Activated naive CD8-positive, alpha-beta T cell treated with anti-CD3 and anti-CD28 coated beads, Interleukin-2, amount 50 U/mL, for 24 hours (primary cell): ENCODE data around the gene TRDN.
"Not testable (repeated sequence)": the region's sequence is repeated elsewhere in the genome, so short reads cannot be mapped to it uniquely, and the experiment has no call there.

ENCODE experiments used
- ATAC-seq: fragments of 150-1000 bp; cut with Tn5 transposase; one replicate; pipeline ENCODE4 v1.10.0; 2021
- DNase-seq: peaks from one replicate; pipeline ENCODE4 v3.0.0; 2021
- H3K27ac Mint-ChIP-seq: one replicate; pipeline ENCODE4 v1.8.0; 2021; ENCODE audit warnings: mild to moderate bottlenecking, mixed read lengths
- H3K27me3 Mint-ChIP-seq: one replicate; pipeline ENCODE4 v1.8.0; 2021; ENCODE audit warnings: mixed read lengths
- H3K36me3 Mint-ChIP-seq: one replicate; pipeline ENCODE4 v1.8.0; 2021; ENCODE audit warnings: low read depth, mixed read lengths
- H3K4me1 Mint-ChIP-seq: one replicate; pipeline ENCODE4 v1.8.0; 2021; ENCODE audit warnings: mixed read lengths
- H3K4me3 Mint-ChIP-seq: one replicate; pipeline ENCODE4 v1.8.0; 2021; ENCODE audit warnings: mild to moderate bottlenecking, moderate library complexity, mixed read lengths
- H3K9me3 Mint-ChIP-seq: one replicate; pipeline ENCODE4 v1.8.0; 2021; ENCODE audit warnings: mixed read lengths

The TRDN gene

GRCh38 chr6:123526128-123526527, 110.6 kb downstream of the TRDN start:
- no peak for DNase-seq
- no peaks in the 10 kb centered on the region for H3K36me3 Mint-ChIP-seq

DNA sequence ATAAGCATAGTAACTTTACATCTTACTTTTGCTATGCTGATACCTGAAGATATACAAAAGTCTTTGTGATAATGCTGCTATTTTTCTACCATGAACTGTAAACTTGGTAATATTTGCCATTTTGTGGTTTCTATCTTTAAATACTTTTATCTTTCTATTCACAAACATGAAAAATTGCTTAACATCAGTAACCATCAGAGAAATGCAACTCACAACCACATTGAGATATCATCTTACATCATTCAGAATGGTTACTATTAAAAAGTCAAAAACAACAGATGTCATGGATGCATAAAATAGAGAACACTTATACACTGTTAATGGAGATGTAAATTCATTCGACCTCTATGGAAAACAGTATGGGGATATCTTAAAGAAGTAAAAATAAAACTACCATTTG, 112.0 kb downstream of the TRDN start:
- H3K27me3 Mint-ChIP-seq = no peaks in the 10 kb centered on the region
- no peaks in the 10 kb centered on the region for H3K36me3 Mint-ChIP-seq
- H3K4me3 Mint-ChIP-seq = no peak overlapping the region
- H3K27ac Mint-ChIP-seq = no peak overlapping the region
- DNase-seq (no peak), ATAC-seq (no peak)
- no peaks in the 10 kb centered on the region for H3K4me1 Mint-ChIP-seq
- peaks cover 7% of the 10 kb centered on the region for H3K9me3 Mint-ChIP-seq

More at GRCh38 chr6:123526128-123526527, 110.6 kb downstream of the TRDN start:
- no peak for ATAC-seq
- Mint-ChIP-seq H3K4me1 (no peaks in the 10 kb centered on the region), H3K27ac (no peak overlapping the region), H3K4me3 (no peak overlapping the region), H3K9me3 (peaks cover 7% of the 10 kb centered on the region), H3K27me3 (no peaks in the 10 kb centered on the region)

DNA sequence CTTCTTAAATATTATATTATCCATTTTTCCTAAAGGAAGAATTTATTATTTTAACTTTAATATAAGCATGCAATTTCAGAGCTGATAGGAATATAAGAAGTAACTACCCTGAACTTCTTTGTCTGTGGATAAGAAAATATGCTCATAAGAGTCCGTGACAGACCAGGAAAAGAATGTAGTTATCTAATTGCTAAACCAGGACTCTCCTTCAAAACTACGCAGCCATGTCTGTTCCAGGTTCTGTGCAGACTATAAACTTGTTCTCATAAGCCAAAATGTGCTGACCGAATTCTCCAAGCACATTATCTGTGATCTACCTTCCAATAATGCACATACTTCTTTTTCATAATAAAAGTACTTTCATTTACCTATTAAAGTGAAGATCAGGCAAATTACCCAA, 116.5 kb downstream of the TRDN start:
- Mint-ChIP-seq H3K27me3 (no peaks in the 10 kb centered on the region), H3K9me3 (peaks cover 3% of the 10 kb centered on the region), H3K27ac (no peak overlapping the region), H3K4me3 (no peak overlapping the region), H3K36me3 (no peaks in the 10 kb centered on the region), H3K4me1 (no peaks in the 10 kb centered on the region)
- ATAC-seq (no peak), DNase-seq (no peak)

- no peaks in the 10 kb centered on the region for H3K4me1 Mint-ChIP-seq
- no peaks in the 10 kb centered on the region for H3K36me3 Mint-ChIP-seq
- no peaks in the 10 kb centered on the region for H3K27me3 Mint-ChIP-seq
- H3K4me3 Mint-ChIP-seq = no peak overlapping the region
- no peak for ATAC-seq
- no peak for DNase-seq
- H3K9me3 Mint-ChIP-seq = peaks cover 3% of the 10 kb centered on the region
- no peak overlapping the region for H3K27ac Mint-ChIP-seq
These were observed 117.6 kb downstream of the TRDN start for GRCh38 chr6:123519189-123519505.

DNA sequence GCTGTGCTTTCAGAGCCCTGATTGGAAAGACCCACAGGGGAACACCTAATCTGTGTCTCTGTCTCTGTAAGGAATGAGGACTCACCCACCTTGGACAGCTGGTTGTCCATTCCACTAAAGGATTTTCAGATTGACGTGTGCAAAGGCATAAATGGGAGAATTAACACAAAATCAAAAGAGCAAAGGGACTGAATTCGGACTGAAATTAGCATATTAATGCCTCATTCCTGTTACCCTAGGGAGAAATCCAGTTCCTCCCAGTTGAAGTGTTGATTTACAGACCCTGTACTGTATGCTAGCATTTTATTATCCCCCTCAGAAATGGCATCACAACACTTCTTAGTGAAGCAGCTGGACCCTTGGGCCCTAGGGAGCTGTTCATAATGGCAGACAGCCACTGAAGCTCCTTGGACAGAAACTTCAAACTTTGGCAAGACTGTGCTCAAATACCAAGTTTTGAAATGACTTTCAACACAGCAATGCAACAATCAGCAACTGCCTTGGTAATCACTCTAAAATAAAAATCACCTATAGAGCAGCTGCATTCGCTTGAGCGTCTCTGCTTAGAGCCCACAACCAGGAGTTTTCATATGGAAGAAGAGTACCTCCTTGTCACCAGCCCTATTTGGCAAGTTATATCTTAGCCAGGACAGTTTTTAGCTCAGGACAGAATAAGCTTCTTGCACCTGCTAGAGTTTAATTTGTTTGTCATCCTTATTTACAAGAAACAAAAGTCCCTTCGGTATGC, 118.1 kb downstream of the TRDN start:
- no peak for DNase-seq
- no peak for ATAC-seq
- H3K27me3 Mint-ChIP-seq = no peaks in the 10 kb centered on the region
- no peak overlapping the region for H3K4me3 Mint-ChIP-seq
- H3K27ac Mint-ChIP-seq = no peak overlapping the region
- peaks cover 3% of the 10 kb centered on the region for H3K9me3 Mint-ChIP-seq
- no peaks in the 10 kb centered on the region for H3K4me1 Mint-ChIP-seq
- H3K36me3 Mint-ChIP-seq = no peaks in the 10 kb centered on the region

DNA sequence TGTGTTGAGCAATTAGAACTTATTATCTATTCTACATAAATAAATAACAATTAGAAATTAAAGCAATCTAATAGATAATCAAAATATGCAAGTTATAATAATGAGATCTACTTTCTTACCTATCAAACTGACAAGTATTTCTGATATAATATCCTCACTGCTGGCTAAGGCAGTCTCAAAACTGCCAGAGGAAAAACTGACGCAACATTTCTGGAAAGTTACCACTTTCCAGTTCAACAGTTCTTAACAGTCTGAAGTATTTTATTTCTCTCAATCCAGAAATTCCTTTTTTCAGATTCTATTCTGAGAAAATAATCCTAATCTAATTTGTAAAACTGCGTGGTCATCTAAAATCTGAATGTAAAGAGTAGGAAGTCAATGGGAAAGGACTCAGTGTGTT, 121.0 kb downstream of the TRDN start:
- Mint-ChIP-seq H3K4me3 (no peak overlapping the region), H3K9me3 (peaks cover 3% of the 10 kb centered on the region), H3K27ac (no peak overlapping the region), H3K36me3 (no peaks in the 10 kb centered on the region), H3K27me3 (no peaks in the 10 kb centered on the region), H3K4me1 (no peaks in the 10 kb centered on the region)
- ATAC-seq (no peak), DNase-seq (no peak)

- ATAC-seq (no peak), DNase-seq (no peak)
- H3K36me3 Mint-ChIP-seq = no peaks in the 10 kb centered on the region
- no peak overlapping the region for H3K27ac Mint-ChIP-seq
- H3K4me1 Mint-ChIP-seq = no peaks in the 10 kb centered on the region
- no peak overlapping the region for H3K4me3 Mint-ChIP-seq
- H3K27me3 Mint-ChIP-seq = no peaks in the 10 kb centered on the region
- no peaks in the 10 kb centered on the region for H3K9me3 Mint-ChIP-seq
These were observed 127.6 kb downstream of the TRDN start for GRCh38 chr6:123509112-123509511.

DNA sequence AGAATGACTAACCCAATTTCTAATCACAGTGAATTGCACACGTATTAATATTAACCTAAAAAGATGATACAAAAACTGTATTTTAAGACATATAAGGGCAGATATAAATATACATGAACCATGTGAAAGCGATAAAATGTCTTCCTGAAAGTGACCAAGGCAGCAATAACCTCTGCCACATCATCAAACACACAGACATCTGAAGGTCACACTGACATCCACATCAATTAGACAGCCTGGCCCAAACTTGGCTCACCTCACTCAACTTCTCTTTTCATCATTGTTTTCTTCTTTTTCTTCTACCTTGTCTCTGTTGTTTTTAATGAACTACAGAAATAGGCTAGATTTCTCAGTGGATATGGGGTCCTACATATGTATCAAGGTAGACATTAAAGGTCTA, 128.5 kb downstream of the TRDN start:
- no peak overlapping the region for H3K4me3 Mint-ChIP-seq
- H3K4me1 Mint-ChIP-seq = no peaks in the 10 kb centered on the region
- no peak for DNase-seq
- ATAC-seq = no peak
- no peaks in the 10 kb centered on the region for H3K27me3 Mint-ChIP-seq
- no peaks in the 10 kb centered on the region for H3K9me3 Mint-ChIP-seq
- H3K27ac Mint-ChIP-seq = no peak overlapping the region
- H3K36me3 Mint-ChIP-seq = no peaks in the 10 kb centered on the region

DNA sequence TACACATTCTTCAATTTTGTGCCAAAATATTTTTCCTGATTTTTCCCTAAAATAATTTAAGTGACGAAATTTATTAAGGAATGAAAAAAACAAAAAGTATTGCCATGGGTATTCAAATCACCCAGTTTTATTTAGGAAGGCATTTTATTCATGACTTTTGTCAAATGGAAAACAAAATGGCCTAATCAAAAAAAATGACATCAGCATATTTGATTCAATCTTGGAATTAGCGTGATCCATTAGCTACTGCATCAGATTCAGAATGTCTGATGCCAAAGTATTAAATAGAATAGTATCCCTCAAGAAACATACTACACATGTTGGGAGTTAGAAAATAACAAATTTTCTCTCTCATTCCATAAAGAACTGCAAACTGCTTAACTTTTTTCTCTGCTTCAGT, 129.2 kb downstream of the TRDN start:
- no peak overlapping the region for H3K27ac Mint-ChIP-seq
- ATAC-seq (no peak), DNase-seq (no peak)
- no peaks in the 10 kb centered on the region for H3K36me3 Mint-ChIP-seq
- no peaks in the 10 kb centered on the region for H3K9me3 Mint-ChIP-seq
- no peak overlapping the region for H3K4me3 Mint-ChIP-seq
- H3K4me1 Mint-ChIP-seq = no peaks in the 10 kb centered on the region
- no peaks in the 10 kb centered on the region for H3K27me3 Mint-ChIP-seq

DNA sequence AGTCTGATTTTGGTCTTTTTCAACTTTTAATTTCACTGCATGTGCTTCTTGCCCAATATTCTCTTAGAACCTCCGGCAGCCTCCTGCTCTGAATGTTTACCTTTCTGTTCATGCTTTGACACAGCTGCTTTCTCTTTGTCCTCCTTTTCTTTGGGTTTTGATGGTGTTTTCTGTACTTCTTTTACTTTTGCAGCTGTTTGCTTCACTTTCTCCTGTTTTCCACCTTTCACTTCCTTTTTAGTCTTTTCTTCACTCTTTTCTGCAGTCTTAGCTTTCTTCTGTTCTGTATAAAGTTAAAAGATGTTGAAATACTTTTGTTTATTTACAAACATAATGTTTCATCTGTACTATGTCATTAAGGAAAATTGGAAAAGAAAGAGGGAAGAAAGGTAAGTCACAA, 133.1 kb downstream of the TRDN start:
- no peak overlapping the region for H3K27ac Mint-ChIP-seq
- ATAC-seq = no peak

GRCh38 chr6:123497025-123497424, 139.7 kb downstream of the TRDN start:
- Mint-ChIP-seq H3K27ac (no peak overlapping the region), H3K4me1 (no peaks in the 10 kb centered on the region), H3K36me3 (no peaks in the 10 kb centered on the region), H3K27me3 (no peaks in the 10 kb centered on the region), H3K4me3 (no peak overlapping the region), H3K9me3 (no peaks in the 10 kb centered on the region)
- DNase-seq (no peak), ATAC-seq (no peak)

More for the DNA sequence above, 133.1 kb downstream of the TRDN start:
- no peaks in the 10 kb centered on the region for H3K4me1 Mint-ChIP-seq
- no peak overlapping the region for H3K4me3 Mint-ChIP-seq
- no peaks in the 10 kb centered on the region for H3K27me3 Mint-ChIP-seq
- no peak for DNase-seq
- H3K36me3 Mint-ChIP-seq = no peaks in the 10 kb centered on the region
- no peaks in the 10 kb centered on the region for H3K9me3 Mint-ChIP-seq

DNA sequence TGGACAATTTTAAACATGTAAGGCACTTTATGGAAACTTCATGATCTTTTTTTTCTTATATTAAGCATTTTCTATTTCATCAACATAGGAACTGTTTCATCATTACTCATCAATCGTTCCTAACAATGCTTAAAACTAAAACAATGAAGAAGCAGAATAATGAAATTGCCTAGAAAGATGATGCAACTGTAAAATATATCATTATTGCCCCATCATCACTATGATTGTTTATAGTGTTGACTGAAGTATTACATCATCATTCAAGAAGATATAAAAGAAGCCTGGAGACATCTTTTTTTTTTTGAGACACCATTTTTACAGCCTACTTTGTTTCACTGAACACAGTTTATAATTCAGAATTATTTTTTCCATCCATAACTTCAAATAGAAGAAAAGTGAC, 147.2 kb downstream of the TRDN start:
- H3K4me1 Mint-ChIP-seq = no peaks in the 10 kb centered on the region
- H3K27me3 Mint-ChIP-seq = no peaks in the 10 kb centered on the region
- ATAC-seq (no peak), DNase-seq (no peak)
- H3K9me3 Mint-ChIP-seq = no peaks in the 10 kb centered on the region
- no peak overlapping the region for H3K27ac Mint-ChIP-seq
- no peaks in the 10 kb centered on the region for H3K36me3 Mint-ChIP-seq
- H3K4me3 Mint-ChIP-seq = no peak overlapping the region

GRCh38 chr6:123480986-123481385, 155.8 kb downstream of the TRDN start:
- Mint-ChIP-seq H3K9me3 (no peaks in the 10 kb centered on the region), H3K27me3 (no peaks in the 10 kb centered on the region), H3K4me3 (no peak overlapping the region), H3K27ac (no peak overlapping the region), H3K4me1 (no peaks in the 10 kb centered on the region), H3K36me3 (no peaks in the 10 kb centered on the region)
- ATAC-seq (no peak), DNase-seq (no peak)

DNA sequence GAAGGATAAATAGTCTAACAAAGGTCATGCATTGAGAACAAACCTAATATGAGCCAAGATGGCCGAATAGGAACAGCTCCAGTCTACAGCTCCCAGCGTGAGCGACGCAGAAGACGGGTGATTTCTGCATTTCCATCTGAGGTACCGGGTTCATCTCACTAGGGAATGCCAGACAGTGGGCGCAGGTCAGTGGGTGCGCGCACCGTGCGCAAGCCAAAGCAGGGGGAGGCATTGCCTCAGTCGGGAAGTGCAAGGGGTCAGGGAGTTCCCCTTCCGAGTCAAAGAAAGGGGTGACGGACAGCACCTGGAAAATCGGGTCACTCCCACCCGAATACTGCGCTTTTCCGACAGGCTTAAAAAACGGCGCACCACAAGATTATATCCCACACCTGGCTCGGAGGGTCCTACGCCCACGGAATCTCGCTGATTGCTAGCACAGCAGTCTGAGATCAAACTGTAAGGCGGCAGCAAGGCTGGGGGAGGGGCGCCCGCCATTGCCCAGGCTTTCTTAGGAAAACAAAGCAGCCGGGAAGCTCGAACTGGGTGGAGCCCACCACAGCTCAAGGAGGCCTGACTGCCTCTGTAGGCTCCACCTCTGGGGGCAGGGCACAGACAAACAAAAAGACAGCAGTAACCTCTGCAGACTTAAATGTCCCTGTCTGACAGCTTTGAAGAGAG, 164.6 kb downstream of the TRDN start:
- ATAC-seq, H3K27me3 Mint-ChIP-seq, H3K27ac Mint-ChIP-seq, DNase-seq, H3K36me3 Mint-ChIP-seq, H3K4me3 Mint-ChIP-seq, H3K4me1 Mint-ChIP-seq, H3K9me3 Mint-ChIP-seq: not testable (repeated sequence)

GRCh38 chr6:123467392-123467791, 169.4 kb downstream of the TRDN start:
- ATAC-seq (no peak), DNase-seq (no peak)
- H3K4me1 Mint-ChIP-seq = no peaks in the 10 kb centered on the region
- no peaks in the 10 kb centered on the region for H3K9me3 Mint-ChIP-seq
- no peak overlapping the region for H3K4me3 Mint-ChIP-seq
- H3K27ac Mint-ChIP-seq = no peak overlapping the region
- H3K27me3 Mint-ChIP-seq = no peaks in the 10 kb centered on the region
- H3K36me3 Mint-ChIP-seq = no peaks in the 10 kb centered on the region
